ENCODE results near the gene KRTAP4-6. TPM values are rescaled to one million over a fixed set of nuclear protein-coding genes. Genes with fewer than 3 reads are reported as not detected.
"Not testable (repeated sequence)": the region's sequence is repeated elsewhere in the genome, so short reads cannot be mapped to it uniquely, and the experiment has no call there.

Gene KRTAP4-6
- total RNA-seq, 1 experiment from 2014 or later, result not detected

DNA sequence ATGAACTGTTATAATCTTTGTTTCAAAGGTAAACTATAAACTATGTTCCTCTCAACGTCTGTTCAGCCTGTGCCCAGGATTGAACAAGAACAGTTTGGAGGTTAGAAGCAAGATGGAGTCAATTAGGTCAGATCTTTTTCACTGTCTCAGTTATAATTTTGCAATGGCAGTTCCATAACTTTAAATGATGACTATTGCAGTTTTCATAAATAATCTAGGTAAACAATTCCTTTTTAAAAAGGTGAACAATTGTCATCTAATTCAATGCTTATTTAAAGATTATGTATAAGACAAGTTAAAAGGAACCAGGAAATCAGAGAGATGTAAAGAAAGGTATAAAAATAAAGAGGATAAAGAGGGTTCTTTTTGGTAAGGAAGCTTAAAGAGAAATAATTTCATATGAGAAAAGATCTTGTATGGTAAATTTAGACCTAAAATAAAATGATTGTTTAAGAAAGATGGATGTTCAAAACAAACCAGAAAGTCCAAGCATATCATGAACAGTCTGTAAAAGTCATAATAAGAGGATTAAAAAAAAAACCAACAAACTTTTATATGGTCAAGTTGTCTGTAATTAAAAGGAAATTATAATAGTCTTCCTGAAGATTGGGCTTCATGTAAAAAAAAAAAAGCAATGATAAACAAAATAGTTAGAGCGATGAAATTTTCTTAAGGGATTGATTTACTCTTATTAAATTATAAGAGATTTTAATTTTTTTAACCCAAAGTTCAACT is 29.0 kb downstream of the KRTAP4-6 start:
- no peak for DNase-seq (ENCODE audit: extremely low read depth, low read depth)

DNA sequence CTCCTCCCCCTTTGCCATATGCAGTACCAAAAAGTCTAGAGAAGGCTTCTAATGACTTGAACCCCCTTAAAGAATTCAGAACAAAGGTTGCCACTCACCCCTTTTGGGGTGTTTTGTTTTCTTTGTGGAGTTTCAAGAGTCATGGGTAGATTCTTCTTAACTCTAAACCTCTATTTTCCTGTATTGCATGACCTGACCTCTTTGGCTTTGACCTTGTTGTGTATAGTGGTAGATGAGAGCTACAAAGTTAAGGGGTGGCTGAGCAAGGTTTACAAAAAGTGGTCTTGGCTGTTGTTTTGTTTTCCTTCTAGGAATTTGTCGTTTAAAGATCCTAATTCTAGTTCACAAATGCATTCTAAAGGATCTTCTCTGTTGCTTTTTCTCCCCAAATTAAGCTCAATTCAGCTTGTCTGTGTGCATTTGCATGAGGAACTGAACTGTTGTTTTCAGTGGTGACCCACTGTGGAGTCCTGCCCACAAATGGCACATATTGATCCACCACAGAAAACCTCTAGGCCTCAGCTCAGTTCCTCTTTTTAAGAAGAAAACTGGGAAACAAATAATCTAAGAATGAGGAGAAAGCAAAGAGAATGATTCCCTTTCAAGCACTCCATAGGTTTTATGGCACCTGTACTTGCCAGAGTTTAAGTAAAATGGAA is 31.5 kb downstream of the KRTAP4-6 start:
- not testable (repeated sequence) for DNase-seq (ENCODE audit: extremely low read depth, low read depth)

DNA sequence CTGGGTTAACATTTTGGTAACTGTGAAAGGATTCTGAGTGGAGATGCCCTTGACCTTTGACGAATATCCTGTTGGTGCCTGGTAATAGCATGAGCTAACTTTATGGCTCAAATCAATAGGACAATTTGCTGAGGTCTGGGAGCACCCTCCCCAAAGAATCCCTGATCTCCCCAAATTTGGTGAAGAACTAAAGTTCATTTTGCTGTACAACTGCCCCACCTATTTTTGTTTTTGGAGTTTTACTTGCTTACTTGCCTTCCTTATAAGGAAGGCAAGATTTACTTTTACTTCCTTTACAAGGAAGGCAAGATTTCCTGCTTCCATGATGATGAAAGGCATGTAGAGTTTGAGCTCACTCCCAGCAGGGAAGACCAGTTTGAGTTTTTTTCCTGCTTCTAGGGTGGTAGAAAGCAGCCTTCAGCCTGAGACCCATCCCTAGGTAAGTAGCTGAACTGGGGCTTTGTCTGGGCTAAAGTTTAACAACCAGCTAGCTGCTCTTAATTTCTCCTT is 32.3 kb downstream of the KRTAP4-6 start:
- no peak for DNase-seq (ENCODE audit: extremely low read depth, low read depth)

DNA sequence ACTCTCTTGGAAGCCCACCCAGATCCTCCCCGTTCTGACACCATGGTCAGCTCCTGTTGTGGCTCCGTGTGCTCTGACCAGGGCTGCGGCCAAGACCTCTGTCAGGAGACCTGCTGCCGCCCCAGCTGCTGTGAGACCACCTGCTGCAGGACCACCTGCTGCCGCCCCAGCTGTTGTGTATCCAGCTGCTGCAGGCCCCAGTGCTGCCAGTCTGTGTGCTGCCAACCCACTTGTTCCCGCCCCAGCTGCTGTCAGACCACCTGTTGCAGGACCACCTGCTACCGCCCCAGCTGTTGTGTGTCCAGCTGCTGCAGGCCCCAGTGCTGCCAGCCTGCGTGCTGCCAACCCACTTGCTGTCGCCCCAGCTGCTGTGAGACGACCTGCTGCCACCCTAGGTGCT is 35.0 kb downstream of the KRTAP4-6 start, which contains the start of gene KRTAP4-9:
KRTAP4-9 (plus strand) TSS at position 43 of the 400 bp plus-strand sequence; CDS start at position 43, 0 bp downstream.
- DNase-seq (ENCODE audit: extremely low read depth, low read depth), result not testable (repeated sequence)

DNA sequence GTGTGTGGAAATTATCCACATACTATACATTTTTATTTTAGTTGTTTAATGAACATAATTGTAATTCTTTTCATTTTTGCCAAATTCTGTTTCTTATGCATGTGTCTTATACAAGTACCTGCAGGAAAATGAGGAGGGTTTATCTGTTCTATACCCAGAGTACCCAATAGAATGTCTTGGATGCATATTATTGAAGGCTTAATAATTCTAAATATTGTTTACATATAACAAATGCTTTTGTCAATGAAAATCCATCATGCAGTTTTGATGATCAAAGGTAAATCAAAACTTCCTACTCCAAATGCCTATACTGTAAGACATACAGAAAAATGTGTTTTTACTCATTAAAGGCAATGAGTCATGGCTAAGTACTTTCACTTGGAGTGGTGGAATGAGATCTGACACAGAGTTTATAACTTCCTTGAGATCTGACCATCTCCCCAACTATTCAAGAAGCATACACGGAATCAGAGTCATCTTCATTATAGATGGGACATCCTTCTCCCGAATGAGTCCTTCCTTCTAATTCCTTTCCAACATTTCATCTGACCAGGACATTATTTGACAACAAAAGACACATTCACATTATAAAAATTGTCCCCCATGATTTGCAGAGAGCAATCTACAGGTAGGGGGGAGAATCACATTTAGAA is 35.8 kb downstream of the KRTAP4-6 start:
- DNase-seq (ENCODE audit: extremely low read depth, low read depth), result not testable (repeated sequence)

DNA sequence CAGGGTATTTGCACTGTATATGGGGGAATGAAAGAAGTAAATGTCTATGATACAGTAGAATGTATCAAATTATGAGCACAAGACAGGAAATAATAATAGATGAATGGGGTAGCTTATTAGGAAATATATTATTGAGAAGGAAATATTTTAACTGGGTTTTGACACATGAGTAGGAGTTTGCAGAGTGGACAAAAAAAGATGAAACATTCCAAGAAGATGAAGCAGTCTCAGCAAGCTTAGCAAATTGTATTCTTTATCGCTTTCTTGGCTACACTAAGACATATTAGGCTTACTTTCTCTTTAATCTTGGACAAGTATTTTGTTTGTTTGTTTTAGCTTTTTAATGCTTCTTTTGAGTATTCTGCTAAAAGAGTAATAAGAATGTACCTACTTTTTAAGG is 36.4 kb downstream of the KRTAP4-6 start:
- no peak for DNase-seq (ENCODE audit: extremely low read depth, low read depth)

DNA sequence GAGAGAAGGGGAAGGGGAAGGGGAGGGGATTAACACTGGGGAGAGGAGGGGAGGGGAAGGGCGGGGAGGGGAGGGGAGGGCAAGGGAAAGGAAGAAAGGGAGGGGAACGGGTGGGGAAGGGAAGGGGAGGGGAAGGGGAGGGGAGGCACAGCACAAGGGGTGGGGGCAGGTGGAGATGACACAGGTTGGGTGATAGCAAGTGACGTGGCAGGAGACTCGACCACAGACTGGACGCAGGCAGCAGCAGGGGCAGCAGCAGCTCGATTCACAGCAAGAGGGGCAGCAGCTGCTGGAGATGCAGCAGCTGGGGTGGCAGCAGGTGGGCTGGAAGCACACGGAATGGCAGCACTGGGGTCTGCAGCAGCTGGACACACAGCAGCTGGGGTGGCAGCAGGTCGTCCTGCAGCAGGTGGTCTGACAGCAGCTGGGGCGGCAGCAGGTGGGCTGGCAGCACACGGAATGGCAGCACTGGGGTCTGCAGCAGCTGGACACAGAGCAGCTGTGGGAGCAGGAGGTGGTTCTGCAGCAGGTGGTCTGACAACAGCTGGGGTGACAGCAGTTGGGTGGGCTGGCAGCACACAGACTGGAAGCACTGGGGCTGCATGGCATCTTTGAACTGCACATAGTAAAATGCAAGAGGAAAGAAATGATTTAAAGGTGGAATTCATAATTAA is 38.6 kb downstream of the KRTAP4-6 start, which contains the start of gene KRTAP4-16:
KRTAP4-16 (minus strand) TSS at position 624 of the 674 bp plus-strand sequence; CDS start at position 624, 0 bp downstream.
- DNase-seq (ENCODE audit: extremely low read depth, low read depth), result no peak

DNA sequence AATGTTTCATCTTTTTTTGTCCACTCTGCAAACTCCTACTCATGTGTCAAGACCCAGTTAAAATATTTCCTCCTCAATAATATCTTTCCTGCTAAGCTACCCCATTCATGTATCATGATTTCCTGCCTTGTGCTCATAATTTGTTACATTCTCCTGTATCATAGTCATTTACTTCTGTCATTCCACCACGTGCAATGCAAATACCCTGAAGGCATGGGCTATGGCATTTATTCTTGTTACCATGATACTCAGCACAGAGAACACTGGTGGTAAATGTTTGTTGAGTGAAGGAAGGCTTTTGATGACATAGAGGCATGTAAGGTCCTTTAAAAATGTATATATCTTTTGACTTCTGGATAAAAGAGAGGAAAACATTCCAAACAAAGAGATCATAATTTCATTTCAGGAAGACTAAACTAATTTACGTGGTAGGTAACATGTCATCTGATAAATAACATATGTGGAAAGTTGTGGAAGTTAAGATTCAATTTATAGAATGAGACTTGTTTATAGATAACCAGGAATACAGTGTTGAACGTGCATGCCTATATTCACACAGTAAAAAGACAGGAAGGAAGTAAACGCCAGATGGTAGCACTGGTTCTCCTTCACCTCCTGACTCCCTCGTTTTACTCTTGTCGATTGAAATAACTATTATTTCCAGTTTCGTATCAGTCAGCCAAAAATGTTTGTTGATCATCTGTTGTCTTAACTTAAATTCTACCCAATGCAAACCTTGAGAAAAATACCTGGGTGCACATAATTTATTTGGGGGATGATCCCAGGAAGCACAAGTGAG is 40.5 kb downstream of the KRTAP4-6 start:
- peak; percentile 47 for DNase-seq (ENCODE audit: extremely low read depth, low read depth)

DNA sequence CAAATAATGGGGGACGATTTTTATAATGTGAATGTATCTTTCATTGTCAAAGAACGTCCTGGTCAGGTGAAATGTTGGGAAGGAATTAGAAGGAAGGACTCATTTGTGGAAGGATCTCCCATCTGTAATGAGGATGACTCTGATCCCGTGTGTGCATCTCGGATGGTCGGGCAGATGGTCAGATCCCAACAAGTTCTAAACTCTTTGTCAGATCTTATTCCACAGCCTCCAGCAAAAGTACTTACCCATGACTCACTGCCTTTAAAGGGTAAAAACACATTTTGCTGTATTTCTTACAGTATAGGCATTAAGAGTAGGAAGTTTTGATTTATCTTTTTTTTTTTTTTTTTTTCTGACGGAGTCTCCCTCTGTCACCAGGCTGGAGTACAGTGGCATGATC is 41.9 kb downstream of the KRTAP4-6 start:
- DNase-seq (ENCODE audit: extremely low read depth, low read depth), result no peak

DNA sequence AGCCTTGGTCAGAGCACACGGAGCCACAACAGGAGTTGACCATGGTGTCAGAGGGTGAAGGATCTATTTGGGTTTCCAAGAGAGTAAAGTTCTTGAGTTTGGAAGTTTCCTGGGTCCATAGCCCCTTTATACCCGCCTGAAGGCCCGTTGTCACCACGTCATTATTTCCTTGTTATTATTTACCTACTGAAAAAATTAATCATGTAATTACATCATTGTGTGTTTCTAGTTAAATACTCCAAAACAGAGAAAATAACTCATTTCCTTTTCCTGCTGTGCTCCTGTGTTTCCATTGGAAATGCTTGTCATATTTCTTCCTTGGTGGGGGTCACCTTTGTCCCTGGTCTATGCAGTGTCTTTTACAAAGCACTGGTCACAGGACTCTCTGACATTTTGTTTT is 42.3 kb downstream of the KRTAP4-6 start, which contains the start of gene KRTAP4-8:
KRTAP4-8 (minus strand) TSS at position 101 of the 400 bp plus-strand sequence; CDS start at position 43, 58 bp downstream.
- DNase-seq (ENCODE audit: extremely low read depth, low read depth), result no peak

DNA sequence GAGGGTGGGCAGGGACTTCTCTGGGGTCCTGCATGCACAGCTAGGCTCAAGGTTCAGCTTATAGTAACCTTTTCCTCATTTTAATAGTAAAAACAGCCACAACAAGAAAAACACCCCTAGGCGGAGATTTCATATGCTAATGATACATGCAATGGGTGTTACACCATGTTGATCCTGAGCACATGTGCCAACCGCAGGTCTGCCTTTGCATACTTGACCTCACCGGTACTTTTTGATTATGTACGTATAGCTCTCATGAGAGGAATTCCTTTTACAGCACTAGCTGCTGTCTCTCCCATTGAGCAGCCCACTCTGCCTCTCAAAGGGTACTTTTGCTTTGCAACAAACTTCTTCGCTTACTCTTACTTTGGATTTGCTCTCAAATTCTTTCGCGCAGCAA is 44.3 kb downstream of the KRTAP4-6 start:
- no peak for DNase-seq (ENCODE audit: extremely low read depth, low read depth)

Small RNAs within 50 kb of the gene (small RNA-seq; reads per million reads assigned to genes)
- gene KRTAP4-17P, result 0 reads per million in 2 experiments

Other genes with a start within 250 kb of the KRTAP4-6 start
- 0.07 TPM in 1 of 2 replicates, not detected in the other for gene KRT23, start 202.9 kb downstream of the KRTAP4-6 start, total RNA-seq (2014; rRNA removed; shearing (Covaris generic))
- not detected in 2 replicates for gene KRT39, start 173.6 kb downstream of the KRTAP4-6 start, total RNA-seq (2014; rRNA removed; shearing (Covaris generic))
- gene KRT40, start 156.2 kb downstream of the KRTAP4-6 start, total RNA-seq (2014; rRNA removed; shearing (Covaris generic)), result not detected in 2 replicates
- not detected in 2 replicates for gene KRTAP3-3, start 146.4 kb downstream of the KRTAP4-6 start, total RNA-seq (2014; rRNA removed; shearing (Covaris generic))
- not detected in 2 replicates for gene KRTAP3-2, start 140.6 kb downstream of the KRTAP4-6 start, total RNA-seq (2014; rRNA removed; shearing (Covaris generic))
- gene KRTAP3-1, start 131.4 kb downstream of the KRTAP4-6 start, total RNA-seq (2014; rRNA removed; shearing (Covaris generic)), result not detected in 2 replicates
- gene KRTAP1-5, start 113.3 kb downstream of the KRTAP4-6 start, total RNA-seq (2014; rRNA removed; shearing (Covaris generic)), result not detected in 2 replicates
- gene KRTAP1-4, start 110.3 kb downstream of the KRTAP4-6 start, total RNA-seq (2014; rRNA removed; shearing (Covaris generic)), result not detected in 2 replicates
- not detected in 2 replicates for gene KRTAP1-3, start 105.7 kb downstream of the KRTAP4-6 start, total RNA-seq (2014; rRNA removed; shearing (Covaris generic))
- gene KRTAP1-1, start 99.1 kb downstream of the KRTAP4-6 start, total RNA-seq (2014; rRNA removed; shearing (Covaris generic)), result not detected in 2 replicates
- not detected in 2 replicates for gene KRTAP2-1, start 93.2 kb downstream of the KRTAP4-6 start, total RNA-seq (2014; rRNA removed; shearing (Covaris generic))
- gene KRTAP2-2, start 85.3 kb downstream of the KRTAP4-6 start, total RNA-seq (2014; rRNA removed; shearing (Covaris generic)), result not detected in 2 replicates
- gene KRTAP2-3, start 80.4 kb downstream of the KRTAP4-6 start, total RNA-seq (2014; rRNA removed; shearing (Covaris generic)), result not detected in 2 replicates
- gene KRTAP2-4, start 74.7 kb downstream of the KRTAP4-6 start, total RNA-seq (2014; rRNA removed; shearing (Covaris generic)), result not detected in 2 replicates
- gene KRTAP4-7, start 56.4 kb downstream of the KRTAP4-6 start, total RNA-seq (2014; rRNA removed; shearing (Covaris generic)), result not detected in 2 replicates
- gene KRTAP4-8, start 42.4 kb downstream of the KRTAP4-6 start, total RNA-seq (2014; rRNA removed; shearing (Covaris generic)), result not detected in 2 replicates
- not detected in 2 replicates for gene KRTAP4-16, start 38.3 kb downstream of the KRTAP4-6 start, total RNA-seq (2014; rRNA removed; shearing (Covaris generic))
- gene KRTAP4-9, start 35.2 kb downstream of the KRTAP4-6 start, total RNA-seq (2014; rRNA removed; shearing (Covaris generic)), result not detected in 2 replicates
- not detected in 2 replicates for gene KRTAP4-11, start 22.2 kb downstream of the KRTAP4-6 start, total RNA-seq (2014; rRNA removed; shearing (Covaris generic))
- not detected in 2 replicates for gene KRTAP4-12, start 16.4 kb downstream of the KRTAP4-6 start, total RNA-seq (2014; rRNA removed; shearing (Covaris generic))
- not detected in 2 replicates for gene KRTAP4-5, start 9.3 kb upstream of the KRTAP4-6 start, total RNA-seq (2014; rRNA removed; shearing (Covaris generic))
- not detected in 2 replicates for gene KRTAP4-4, start 20.2 kb upstream of the KRTAP4-6 start, total RNA-seq (2014; rRNA removed; shearing (Covaris generic))
- gene KRTAP4-3, start 27.7 kb upstream of the KRTAP4-6 start, total RNA-seq (2014; rRNA removed; shearing (Covaris generic)), result not detected in 2 replicates
- not detected in 2 replicates for gene KRTAP4-2, start 37.7 kb upstream of the KRTAP4-6 start, total RNA-seq (2014; rRNA removed; shearing (Covaris generic))
- gene KRTAP4-1, start 44.4 kb upstream of the KRTAP4-6 start, total RNA-seq (2014; rRNA removed; shearing (Covaris generic)), result 0.17 TPM in 1 of 2 replicates, not detected in the other
- not detected in 2 replicates for gene KRTAP9-1, start 49.3 kb upstream of the KRTAP4-6 start, total RNA-seq (2014; rRNA removed; shearing (Covaris generic))
- not detected in 2 replicates for gene KRTAP9-2, start 86.1 kb upstream of the KRTAP4-6 start, total RNA-seq (2014; rRNA removed; shearing (Covaris generic))
- not detected in 2 replicates for gene KRTAP9-3, start 91.9 kb upstream of the KRTAP4-6 start, total RNA-seq (2014; rRNA removed; shearing (Covaris generic))
- not detected in 2 replicates for gene KRTAP9-8, start 97.5 kb upstream of the KRTAP4-6 start, total RNA-seq (2014; rRNA removed; shearing (Covaris generic))
- gene KRTAP9-4, start 109.1 kb upstream of the KRTAP4-6 start, total RNA-seq (2014; rRNA removed; shearing (Covaris generic)), result not detected in 2 replicates
- gene KRTAP9-9, start 114.8 kb upstream of the KRTAP4-6 start, total RNA-seq (2014; rRNA removed; shearing (Covaris generic)), result not detected in 2 replicates
- gene KRTAP9-6, start 124.8 kb upstream of the KRTAP4-6 start, total RNA-seq (2014; rRNA removed; shearing (Covaris generic)), result not detected in 2 replicates
- not detected in 2 replicates for gene KRTAP9-7, start 135.2 kb upstream of the KRTAP4-6 start, total RNA-seq (2014; rRNA removed; shearing (Covaris generic))
- not detected in 2 replicates for gene KRTAP29-1, start 162.3 kb upstream of the KRTAP4-6 start, total RNA-seq (2014; rRNA removed; shearing (Covaris generic))
- gene KRTAP16-1, start 168.8 kb upstream of the KRTAP4-6 start, total RNA-seq (2014; rRNA removed; shearing (Covaris generic)), result not detected in 2 replicates
- gene KRTAP17-1, start 175.2 kb upstream of the KRTAP4-6 start, total RNA-seq (2014; rRNA removed; shearing (Covaris generic)), result not detected in 2 replicates
- not detected in 2 replicates for gene KRT33A, start 210.3 kb upstream of the KRTAP4-6 start, total RNA-seq (2014; rRNA removed; shearing (Covaris generic))
- gene KRT33B, start 229.3 kb upstream of the KRTAP4-6 start, total RNA-seq (2014; rRNA removed; shearing (Covaris generic)), result not detected in 2 replicates
- 0.10 TPM in 1 of 2 replicates, not detected in the other for gene KRT34, start 241.8 kb upstream of the KRTAP4-6 start, total RNA-seq (2014; rRNA removed; shearing (Covaris generic))

Measured in NCI-H460 (cell line).